ENCODE measurements around the gene GNAI3. TPM values are rescaled to one million over a fixed set of nuclear protein-coding genes. Genes with fewer than 3 reads are reported as not detected.
A peak's percentile ranks its signal among the peaks of the same experiment; 100 is the strongest.

Gene GNAI3
- total and polyA plus RNA-seq, 2 of the 8 experiments (the other 6 are each of a cell fraction or from before 2014, with no cell fraction given), result 4.0 to 9.8 TPM

DNA sequence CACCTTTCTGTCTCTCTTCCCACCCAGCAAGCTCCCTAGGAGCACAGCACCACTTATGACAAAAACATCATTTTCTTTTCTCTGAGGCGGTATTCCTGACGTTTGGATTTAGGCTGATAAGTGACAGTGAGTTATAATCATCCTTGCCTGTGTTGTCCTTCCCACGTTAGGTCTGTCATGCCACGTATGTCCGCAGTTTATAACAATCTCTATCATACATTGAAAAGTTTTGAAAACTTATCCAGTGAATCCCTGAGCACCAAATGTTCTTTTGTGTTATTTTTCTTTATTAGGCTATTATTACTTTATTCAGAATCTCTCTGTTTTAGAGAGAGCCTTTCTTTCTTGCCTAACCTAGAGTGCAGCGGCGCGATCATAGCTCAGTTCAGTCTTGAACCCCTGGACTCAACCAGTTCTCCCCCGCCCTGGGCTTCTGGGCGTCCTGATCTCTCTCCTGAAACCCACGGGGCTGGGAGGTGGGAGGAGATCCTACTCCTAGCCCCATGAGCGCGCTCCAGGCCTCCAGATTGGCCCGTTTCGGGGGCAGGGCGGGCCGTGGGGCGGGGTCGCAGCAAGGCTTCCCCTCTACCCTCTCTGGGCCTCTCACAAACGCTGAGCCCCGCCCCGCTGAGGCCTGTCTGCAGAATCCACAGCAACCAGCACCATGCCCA is 119.2 kb downstream of the GNAI3 start, which contains the start of gene GSTM2:
TSS of gene GSTM2 (plus strand) at position 606 of the 671 bp plus-strand sequence. CDS start at position 665, 59 bp downstream.
- Histone ChIP-seq H3K4me1 (replicated peaks in 1 of 4; ENCODE audit: control insufficient read depth in 3 of 4, insufficient read depth in 4 of 4, low read length in 3 of 4) (peaks cover 0 to 6% (median 5%) of the 10 kb centered on the region in 4 experiments; a peak in 5 of 7 replicates), H2BK12ac (ENCODE audit: low read depth, low read length) (no peak within 1 kb of the TSS), H3K4me3 (ENCODE audit: extremely low read depth in 1 of 4, insufficient read depth in 2 of 4, low read depth in 3 of 4, low read length in 4 of 4) (peak within 1 kb of the TSS; percentile 34 to 59 (median 40); a peak in 7 of 8 replicates), H2BK15ac (ENCODE audit: low read length) (no peak within 1 kb of the TSS), H4K8ac (ENCODE audit: extremely low read depth, insufficient read depth, low read length) (no peak within 1 kb of the TSS), H2BK5ac (ENCODE audit: low read depth, low read length) (no peak within 1 kb of the TSS), H2AFZ (ENCODE audit: low read length) (peak within 1 kb of the TSS; percentile 90), H3K4ac (replicated peaks; ENCODE audit: insufficient read length, low read depth, low read length) (no peak within 1 kb of the TSS), H2AK5ac (ENCODE audit: low read depth, low read length) (no peak within 1 kb of the TSS), H3K27me3 (replicated peaks in 1 of 4; ENCODE audit: control insufficient read depth in 3 of 4, extremely low read depth in 1 of 4, insufficient read depth in 3 of 4, low read length in 3 of 4) (no peaks in the 10 kb centered on the region), H2BK120ac (replicated peaks; ENCODE audit: low read depth, low read length) (no peak within 1 kb of the TSS), H3K14ac (ENCODE audit: insufficient read length) (no peak within 1 kb of the TSS), H3K9ac (replicated peaks in 1 of 4; ENCODE audit: extremely low read depth in 1 of 4, low read depth in 3 of 4, low read length in 3 of 4) (no peak within 1 kb of the TSS), H3K18ac (ENCODE audit: extremely low read depth, low read length) (peak within 1 kb of the TSS; percentile 48), H3K9me3 (ENCODE audit: insufficient read depth in 2 of 2, low read depth in 1 of 2, low read length in 1 of 2) (no peaks in the 10 kb centered on the region), H3K23ac (ENCODE audit: insufficient read length) (no peak within 1 kb of the TSS), H4K20me1 (replicated peaks in 1 of 2; ENCODE audit: control insufficient read depth in 1 of 2, insufficient read depth in 2 of 2, low read length in 2 of 2) (no peaks in the 10 kb centered on the region), H4K5ac (ENCODE audit: insufficient read length, low read depth, low read length) (peak within 1 kb of the TSS; percentile 48), H3K79me1 (ENCODE audit: low read depth, low read length) (no peaks in the 10 kb centered on the region), H2BK20ac (ENCODE audit: low read length) (no peak within 1 kb of the TSS), H3K79me2 (ENCODE audit: control insufficient read depth in 1 of 2, insufficient read depth in 2 of 2, low read length in 2 of 2) (no peaks in the 10 kb centered on the region), H3K56ac (replicated peaks; ENCODE audit: insufficient read length, low read depth, low read length) (no peak within 1 kb of the TSS), H4K91ac (replicated peaks; ENCODE audit: insufficient read length, low read length) (no peak within 1 kb of the TSS), H3K23me2 (ENCODE audit: low read depth, low read length) (peaks cover 4% of the 10 kb centered on the region; the same call in 1 of the 2 replicates), H3K27ac (ENCODE audit: low read depth, low read length) (no peak within 1 kb of the TSS), H3K36me3 (ENCODE audit: control insufficient read depth in 2 of 4, insufficient read depth in 4 of 4, low read length in 3 of 4) (no peaks in the 10 kb centered on the region), H3K4me2 (ENCODE audit: insufficient read depth in 1 of 2, low read depth in 2 of 2, low read length in 2 of 2) (peak within 1 kb of the TSS; percentile 62 to 65)
- DNase-seq (ENCODE audit: low read depth in 1 of 2, low spot score in 2 of 2) (peak; percentile 29 to 93), FAIRE-seq (no peak)
- CTCF ChIA-PET (ENCODE audit: partially characterized antibody), result interaction anchor here (0.8 to 1.6 kb wide), 4 partner anchors 18 to 37 kb away, joined by 3 to 7 read pairs (median 5); no protein-coding TSS in a partner anchor
- 16% methylated on average over 22 of the region's 22 CpGs; no CpG with 5 or more reads in 1 of the 2 experiments for whole genome bisulfite sequencing, 2 experiments (ENCODE audit: extremely low coverage in 1 of 2, insufficient coverage in 1 of 2, insufficient read length in 1 of 2, insufficient replicate concordance in 2 of 2, low coverage in 1 of 2, low lambda C conversion rate in 2 of 2, missing lambda C conversion rate in 1 of 2)
- POLR2A ChIA-PET (ENCODE audit: partially characterized antibody), result interaction anchor here (0.6 to 1.9 kb wide), 3 partner anchors 12 to 42 kb away, joined by 3 to 4 read pairs (median 3); partner anchors contain the start of genes GSTM1 and GSTM4
- TF ChIP-seq ATF2 (IDR thresholded peaks at IDR 0.05; ENCODE audit: low read length), result no peak
- TF ChIP-seq SIN3A (conservative IDR thresholded peaks at IDR 0.05 in 1 of 2, IDR thresholded peaks at IDR 0.05 in 1 of 2; ENCODE audit: low read depth in 1 of 2, low read length in 2 of 2), result peak in 1 of 2 experiments; percentile 22; a peak in 1 of 4 replicates
- 0 out of 2 replicates have a peak, but pooled peaks have one; percentile 15 for TF ChIP-seq TAF1 (IDR thresholded peaks at IDR 0.05; ENCODE audit: low read depth, low read length)

Measured in H1 (cell line).